ENCODE measurements around the gene TMEM130.
A peak's percentile ranks its signal among the peaks of the same experiment; 100 is the strongest.

Gene TMEM130, protein sequence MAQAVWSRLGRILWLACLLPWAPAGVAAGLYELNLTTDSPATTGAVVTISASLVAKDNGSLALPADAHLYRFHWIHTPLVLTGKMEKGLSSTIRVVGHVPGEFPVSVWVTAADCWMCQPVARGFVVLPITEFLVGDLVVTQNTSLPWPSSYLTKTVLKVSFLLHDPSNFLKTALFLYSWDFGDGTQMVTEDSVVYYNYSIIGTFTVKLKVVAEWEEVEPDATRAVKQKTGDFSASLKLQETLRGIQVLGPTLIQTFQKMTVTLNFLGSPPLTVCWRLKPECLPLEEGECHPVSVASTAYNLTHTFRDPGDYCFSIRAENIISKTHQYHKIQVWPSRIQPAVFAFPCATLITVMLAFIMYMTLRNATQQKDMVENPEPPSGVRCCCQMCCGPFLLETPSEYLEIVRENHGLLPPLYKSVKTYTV

GRCh38 chr7:98869597-98870120, at the start of gene TMEM130:
TSS of gene TMEM130 (minus strand) at chr7:98870014. CDS start at chr7:98869861, 153 bp downstream.
- DNase-seq (ENCODE audit: low read depth in 3 of 3): no peak

GRCh38 chr7:98917331-98917730, 47.5 kb upstream of the TMEM130 start:
- no peak for DNase-seq (ENCODE audit: low read depth in 3 of 3)

GRCh38 chr7:98913612-98914011, 43.8 kb upstream of the TMEM130 start:
- no peak for DNase-seq (ENCODE audit: low read depth in 3 of 3)

DNA sequence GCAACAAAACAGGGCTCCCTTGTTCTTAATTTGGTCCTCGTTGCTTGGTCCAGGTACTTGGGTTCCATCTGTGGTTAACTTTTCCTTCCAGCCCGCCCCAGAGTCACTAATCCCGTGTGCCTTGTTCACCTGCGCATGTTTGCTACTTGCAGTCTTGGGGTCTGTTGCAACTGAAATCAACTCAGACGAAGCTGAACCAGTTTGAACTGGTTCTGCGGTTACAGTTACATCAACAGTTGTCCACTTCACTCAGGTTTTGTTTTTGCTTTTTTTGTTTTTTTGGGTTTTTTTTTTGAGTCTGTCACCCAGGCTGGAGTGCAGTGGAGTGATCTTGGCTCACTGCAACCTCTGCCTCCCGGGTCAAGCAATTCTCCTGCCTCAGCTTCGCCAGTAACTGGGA, 43.2 kb upstream of the TMEM130 start:
- no peak for DNase-seq (ENCODE audit: low read depth in 3 of 3)

- no peak for DNase-seq (ENCODE audit: low read depth in 3 of 3)
Measured at GRCh38 chr7:98911916-98912315, 42.1 kb upstream of the TMEM130 start.

DNA sequence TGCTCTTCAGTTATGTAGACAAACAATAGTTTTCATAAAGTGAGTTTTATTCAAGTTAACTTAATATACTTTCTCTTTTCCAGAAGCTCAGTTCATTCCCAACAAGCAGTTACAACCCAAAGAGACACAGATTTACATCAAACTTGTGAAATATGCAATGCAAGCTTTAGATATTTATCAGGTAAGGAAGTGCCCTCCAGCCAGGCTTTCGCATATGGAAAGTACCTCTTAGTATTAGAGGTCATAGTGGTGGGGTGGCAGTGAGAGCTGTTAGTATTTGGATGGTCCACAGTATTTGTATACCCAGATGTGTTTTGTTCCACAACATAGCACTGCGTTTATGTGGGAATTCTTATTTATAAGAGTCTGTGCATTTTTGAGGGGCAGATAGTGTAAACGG, 40.6 kb upstream of the TMEM130 start:
- no peak for DNase-seq (ENCODE audit: low read depth in 3 of 3)

- no peak for DNase-seq (ENCODE audit: low read depth in 3 of 3)
Measured at GRCh38 chr7:98909487-98909886, 39.7 kb upstream of the TMEM130 start.

GRCh38 chr7:98908585-98908984, 38.8 kb upstream of the TMEM130 start:
- DNase-seq (ENCODE audit: low read depth in 3 of 3): no peak

GRCh38 chr7:98907570-98907969, 37.8 kb upstream of the TMEM130 start:
- no peak for DNase-seq (ENCODE audit: low read depth in 3 of 3)

DNA sequence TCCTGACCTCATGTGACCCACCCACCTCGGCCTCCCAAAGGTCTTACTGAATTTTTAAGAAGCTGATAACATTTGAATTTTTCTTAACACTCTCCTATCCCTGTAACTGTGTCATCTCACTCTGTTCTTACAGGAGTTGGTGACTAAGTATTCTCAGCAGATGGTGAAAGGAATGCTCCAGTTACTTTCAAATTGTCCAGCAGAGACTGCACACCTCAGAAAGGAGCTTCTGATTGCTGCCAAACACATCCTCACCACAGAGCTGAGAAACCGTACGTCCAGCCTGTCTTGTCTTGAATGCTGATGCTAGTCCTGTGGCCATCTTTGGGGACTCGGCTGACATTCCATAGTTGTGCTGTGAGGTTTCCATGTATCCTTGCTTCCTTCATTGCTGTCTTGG, 33.4 kb upstream of the TMEM130 start:
- DNase-seq (ENCODE audit: low read depth in 3 of 3): no peak

GRCh38 chr7:98902523-98902922, 32.7 kb upstream of the TMEM130 start:
- DNase-seq (ENCODE audit: low read depth in 3 of 3): no peak

GRCh38 chr7:98900815-98901214, 31.0 kb upstream of the TMEM130 start:
- DNase-seq (ENCODE audit: low read depth in 3 of 3): no peak

GRCh38 chr7:98899816-98900215, 30.0 kb upstream of the TMEM130 start:
- no peak for DNase-seq (ENCODE audit: low read depth in 3 of 3)

DNA sequence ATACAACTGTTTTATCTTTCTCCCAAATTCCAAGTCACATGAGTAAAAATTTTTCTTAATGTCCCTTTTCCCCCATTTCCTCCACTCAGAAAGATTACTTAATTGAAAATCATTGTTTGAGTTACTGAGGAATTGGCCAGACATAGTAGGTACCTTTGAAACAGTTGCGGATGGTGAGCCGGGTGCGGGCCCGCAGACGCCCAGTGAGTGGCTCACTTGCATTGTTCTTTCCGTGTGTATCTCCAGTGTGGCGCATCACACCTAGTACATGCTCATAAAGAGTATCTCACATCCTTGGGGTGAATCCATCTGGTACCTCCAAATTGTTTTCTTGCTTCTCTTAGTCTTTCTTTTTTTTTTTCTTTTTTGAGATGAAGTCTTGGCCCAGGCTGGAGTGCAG, 22.8 kb upstream of the TMEM130 start:
- DNase-seq (ENCODE audit: low read depth in 3 of 3): no peak

- no peak for DNase-seq (ENCODE audit: low read depth in 3 of 3)
Measured at GRCh38 chr7:98887038-98887437, 17.2 kb upstream of the TMEM130 start.

GRCh38 chr7:98884416-98884815, 14.6 kb upstream of the TMEM130 start:
- DNase-seq (ENCODE audit: low read depth in 3 of 3): no peak

DNA sequence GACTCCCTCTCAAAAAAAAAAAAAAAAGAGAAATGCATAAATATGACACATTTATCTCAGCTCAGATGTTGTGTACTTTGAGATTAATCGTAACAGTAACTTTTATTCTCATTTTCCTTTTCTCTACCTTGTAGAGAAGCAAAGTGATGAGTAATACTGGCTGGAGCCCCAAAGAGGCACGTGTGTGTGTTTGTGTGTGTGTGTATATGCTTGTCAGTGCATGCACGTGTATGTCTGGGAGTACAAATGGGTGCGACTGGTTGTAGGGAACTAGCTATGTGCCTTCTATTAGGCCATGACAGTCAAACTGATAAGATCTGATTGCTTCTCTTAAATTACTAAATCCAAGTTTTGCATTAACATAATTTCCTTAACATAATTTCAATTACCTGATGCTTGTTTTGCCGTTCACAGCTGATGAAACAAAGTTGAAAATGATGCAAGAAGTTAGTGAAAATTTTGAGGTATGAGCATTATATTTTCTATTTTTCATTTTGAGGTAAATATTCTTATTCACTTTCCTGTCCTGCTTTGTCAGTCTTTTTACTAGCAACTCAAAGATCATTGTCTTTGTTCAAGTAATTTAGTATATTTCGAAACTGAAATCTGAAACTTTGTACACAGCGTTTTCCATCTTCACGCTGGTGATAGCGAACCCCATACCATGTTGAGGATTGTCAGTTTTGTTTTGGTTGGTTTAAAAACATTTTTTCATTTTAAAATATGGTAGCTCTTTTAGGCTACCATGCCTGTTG, 11.9 kb upstream of the TMEM130 start:
- no peak for DNase-seq (ENCODE audit: low read depth in 3 of 3)

GRCh38 chr7:98880485-98880884, 10.7 kb upstream of the TMEM130 start:
- no peak for DNase-seq (ENCODE audit: low read depth in 3 of 3)

GRCh38 chr7:98879979-98880315, 10.1 kb upstream of the TMEM130 start:
- DNase-seq (ENCODE audit: low read depth in 3 of 3): no peak

DNA sequence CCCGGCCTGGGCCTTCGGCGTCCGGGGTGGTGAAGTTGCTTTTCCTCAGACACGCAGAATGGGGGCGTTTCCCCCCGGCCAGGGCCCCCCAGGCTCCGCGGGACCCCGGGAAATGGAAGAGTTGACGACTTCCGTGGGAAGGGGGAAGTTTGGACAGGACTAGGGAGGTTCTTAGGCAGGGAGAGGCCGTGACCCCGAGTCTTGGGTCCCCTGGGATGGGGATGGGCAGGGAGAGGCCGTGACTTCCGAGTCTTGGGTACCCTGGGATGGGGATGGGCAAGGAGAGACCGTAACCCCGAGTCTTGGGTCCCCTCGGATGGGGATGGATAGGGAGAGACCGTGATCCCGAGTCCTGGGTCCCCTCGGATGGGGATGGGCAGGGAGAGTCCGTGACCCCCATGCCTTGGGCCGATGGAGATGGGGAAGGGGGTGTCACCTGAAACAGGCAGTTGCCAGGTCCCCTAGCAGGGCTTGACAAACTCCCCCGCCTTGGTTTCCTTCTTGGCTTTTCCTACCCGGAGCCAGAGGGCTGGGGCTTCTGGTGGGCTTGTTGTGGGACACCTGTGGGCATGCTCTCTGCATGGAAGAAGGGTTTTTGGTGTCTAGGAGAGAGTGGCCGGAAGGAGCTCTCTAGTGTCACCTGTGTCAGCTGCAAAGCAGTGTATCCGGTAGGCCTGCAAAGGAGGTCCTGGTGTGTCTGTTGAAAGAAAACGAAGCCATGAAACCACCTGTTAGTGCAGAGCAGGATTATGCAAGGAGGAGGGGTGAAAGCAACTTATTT, 9.6 kb upstream of the TMEM130 start:
- DNase-seq (ENCODE audit: low read depth in 3 of 3): peak in 2 of 3 donors; percentile 40 to 52

GRCh38 chr7:98878365-98879197, 8.8 kb upstream of the TMEM130 start, which contains the start of gene TRRAP:
TSS of gene TRRAP (plus strand) at chr7:98878532. CDS start at chr7:98881151, 2,619 bp downstream.
- peak; percentile 61 to 73 (median 67) for DNase-seq (ENCODE audit: low read depth in 3 of 3)
